ENCODE results near the gene C10orf120. TPM values are rescaled to one million over a fixed set of nuclear protein-coding genes. Genes with fewer than 3 reads are reported as not detected.

Gene C10orf120
- total and polyA plus RNA-seq, 2 donors (not counting 1 experiment from before 2014, with no cell fraction given), result not detected

GRCh38 chr10:122709971-122710370, 10.3 kb upstream of the C10orf120 start:
- H3K4me1 Mint-ChIP-seq, result no peaks in the 10 kb centered on the region
- H3K79me2 ChIP-seq (ENCODE audit: control insufficient read depth, insufficient read depth, low read length), result no peaks in the 10 kb centered on the region
- no peak overlapping the region for H2AFZ ChIP-seq (ENCODE audit: insufficient read depth, low read depth, low read length, poor library complexity, severe bottlenecking)
- peaks cover 6% of the 10 kb centered on the region for H3K27me3 Mint-ChIP-seq
- intact Hi-C loops (cut with micrococcal nuclease), result no loop called here
- no peaks in the 10 kb centered on the region for H3K27me3 ChIP-seq (replicated peaks in 1 of 4; ENCODE audit: control extremely low read depth in 1 of 4, control insufficient read depth in 3 of 4, insufficient read depth in 4 of 4, low read length in 3 of 4)
- no peak overlapping the region for H3K9ac ChIP-seq (ENCODE audit: low read length)
- H3K27ac ChIP-seq (ENCODE audit: low read length in 2 of 2), result no peak overlapping the region
- H3K4me1 ChIP-seq (ENCODE audit: control insufficient read depth in 2 of 2, insufficient read depth in 2 of 2, low read length in 2 of 2), result no peaks in the 10 kb centered on the region
- H3K4me2 ChIP-seq (replicated peaks; ENCODE audit: low read depth, low read length, poor library complexity, severe bottlenecking), result no peak overlapping the region
- no peaks in the 10 kb centered on the region for H3K9me3 ChIP-seq (ENCODE audit: control extremely low read depth in 1 of 3, control insufficient read depth in 2 of 3, insufficient read depth in 1 of 3, low read length in 2 of 3)
- H3K9me3 Mint-ChIP-seq (ENCODE audit: insufficient read depth), result no peaks in the 10 kb centered on the region
- H3K27ac Mint-ChIP-seq, result no peak overlapping the region
- POLR2A ChIA-PET, result no interaction called here
- DNase-seq (no peak), ATAC-seq (ENCODE audit: low read depth) (no peak)
- no peak overlapping the region for H3K4me3 Mint-ChIP-seq
- H3K4me3 ChIP-seq (ENCODE audit: control extremely low read depth in 1 of 5, extremely low read depth in 1 of 5, insufficient read depth in 1 of 5, low read depth in 2 of 5, low read length in 4 of 5), result no peak overlapping the region
- WGBS (ENCODE audit: insufficient coverage), result 76% methylated on average over 2 of the region's 4 CpGs
- CTCF ChIA-PET, result no interaction called here
- no peaks in the 10 kb centered on the region for H4K20me1 ChIP-seq (ENCODE audit: control insufficient read depth, insufficient read depth, low read length, poor library complexity, severe bottlenecking)
- H3K36me3 ChIP-seq (replicated peaks in 1 of 2; ENCODE audit: control extremely low read depth in 1 of 2, control insufficient read depth in 1 of 2, extremely low read depth in 1 of 2, insufficient read depth in 2 of 2, low read length in 1 of 2), result no peaks in the 10 kb centered on the region
- TF ChIP-seq EZH2 (IDR thresholded peaks at IDR 0.05; ENCODE audit: borderline replicate concordance, insufficient read depth, low read depth, low read length, poor library complexity, severe bottlenecking) (no peak), CTCF (IDR thresholded peaks at IDR 0.05) (no peak)

- intact Hi-C loops (cut with micrococcal nuclease), result no loop called here
- WGBS (ENCODE audit: insufficient coverage), result 91% methylated on average over 4 of the region's 9 CpGs
Measured at GRCh38 chr10:122707535-122707934, 7.9 kb upstream of the C10orf120 start.

More at GRCh38 chr10:122707535-122707934, 7.9 kb upstream of the C10orf120 start:
- no peaks in the 10 kb centered on the region for H3K36me3 ChIP-seq (replicated peaks in 1 of 2; ENCODE audit: control extremely low read depth in 1 of 2, control insufficient read depth in 1 of 2, extremely low read depth in 1 of 2, insufficient read depth in 2 of 2, low read length in 1 of 2)
- POLR2A ChIA-PET, result no interaction called here
- H3K27me3 ChIP-seq (replicated peaks in 1 of 4; ENCODE audit: control extremely low read depth in 1 of 4, control insufficient read depth in 3 of 4, insufficient read depth in 4 of 4, low read length in 3 of 4), result no peaks in the 10 kb centered on the region
- H3K4me3 ChIP-seq (ENCODE audit: control extremely low read depth in 1 of 5, extremely low read depth in 1 of 5, insufficient read depth in 1 of 5, low read depth in 2 of 5, low read length in 4 of 5), result no peak overlapping the region
- no peaks in the 10 kb centered on the region for H3K9me3 ChIP-seq (ENCODE audit: control extremely low read depth in 1 of 3, control insufficient read depth in 2 of 3, insufficient read depth in 1 of 3, low read length in 2 of 3)
- Mint-ChIP-seq H3K4me1 (no peaks in the 10 kb centered on the region), H3K27me3 (peaks cover 6% of the 10 kb centered on the region), H3K27ac (no peak overlapping the region), H3K9me3 (ENCODE audit: insufficient read depth) (no peaks in the 10 kb centered on the region), H3K4me3 (no peak overlapping the region)
- ATAC-seq (ENCODE audit: low read depth), result no peak
- CTCF ChIA-PET, result interaction anchor here (1.0 kb wide), 1 partner anchor 11 kb away, joined by 3 read pairs; no protein-coding TSS in a partner anchor
- H3K4me2 ChIP-seq (replicated peaks; ENCODE audit: low read depth, low read length, poor library complexity, severe bottlenecking), result no peak overlapping the region
- H4K20me1 ChIP-seq (ENCODE audit: control insufficient read depth, insufficient read depth, low read length, poor library complexity, severe bottlenecking), result no peaks in the 10 kb centered on the region
- no peak overlapping the region for H3K9ac ChIP-seq (ENCODE audit: low read length)
- no peak for DNase-seq
- TF ChIP-seq CTCF (IDR thresholded peaks at IDR 0.05), result no peak
- no peak for TF ChIP-seq EZH2 (IDR thresholded peaks at IDR 0.05; ENCODE audit: borderline replicate concordance, insufficient read depth, low read depth, low read length, poor library complexity, severe bottlenecking)
- H3K79me2 ChIP-seq (ENCODE audit: control insufficient read depth, insufficient read depth, low read length), result no peaks in the 10 kb centered on the region
- no peak overlapping the region for H2AFZ ChIP-seq (ENCODE audit: insufficient read depth, low read depth, low read length, poor library complexity, severe bottlenecking)
- H3K4me1 ChIP-seq (ENCODE audit: control insufficient read depth in 2 of 2, insufficient read depth in 2 of 2, low read length in 2 of 2), result no peaks in the 10 kb centered on the region
- no peak overlapping the region for H3K27ac ChIP-seq (ENCODE audit: low read length in 2 of 2)
